HPDE6-E6E7 (cell line): ENCODE measurements around the gene LRRC8D.

ENCODE experiments used
- DNase-seq: peaks from one replicate; pipeline ENCODE4 v3.0.0; 2011; ENCODE audit warnings: missing footprints; ENCODE audit errors: extremely low spot score

The LRRC8D gene

DNA sequence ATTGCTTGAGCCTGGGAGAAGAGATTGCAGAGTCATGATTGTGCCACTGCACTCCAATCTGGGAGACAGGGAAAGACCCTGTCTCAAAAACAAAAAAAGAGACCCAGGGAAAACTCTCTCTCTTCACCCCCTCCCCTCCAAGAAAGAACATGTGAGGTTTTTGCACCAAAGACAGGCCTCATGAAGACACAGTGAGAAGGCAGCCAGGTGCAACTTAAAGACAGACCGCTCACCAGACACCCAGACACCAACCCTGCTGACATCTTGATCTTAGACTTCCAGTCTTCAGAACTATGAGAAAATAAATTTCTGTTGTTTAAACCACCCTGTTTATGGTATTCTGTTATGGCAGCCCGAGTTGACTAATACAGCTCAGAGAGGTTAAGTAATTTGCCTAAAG is 13.3 kb upstream of the LRRC8D start:
- no peak for DNase-seq

DNA sequence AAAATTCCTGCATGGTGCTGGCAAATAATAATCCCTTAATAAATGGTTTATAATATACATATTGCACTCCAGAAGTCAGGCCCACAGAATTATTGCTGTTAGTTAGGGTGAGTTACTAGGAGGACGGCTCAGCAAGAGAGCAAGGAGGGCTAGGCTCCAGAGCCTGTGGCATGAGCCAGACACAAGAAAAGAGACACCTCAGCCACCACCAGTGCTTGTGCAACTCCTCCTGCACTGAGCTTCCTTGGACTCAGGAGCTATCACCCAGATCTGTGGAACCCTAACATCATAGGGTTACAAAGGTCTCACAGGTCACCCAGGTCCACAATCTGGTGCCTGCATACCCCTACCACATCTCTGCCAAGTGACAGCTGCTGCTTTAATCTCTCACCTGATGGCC is 12.8 kb upstream of the LRRC8D start:
- DNase-seq = no peak

DNA sequence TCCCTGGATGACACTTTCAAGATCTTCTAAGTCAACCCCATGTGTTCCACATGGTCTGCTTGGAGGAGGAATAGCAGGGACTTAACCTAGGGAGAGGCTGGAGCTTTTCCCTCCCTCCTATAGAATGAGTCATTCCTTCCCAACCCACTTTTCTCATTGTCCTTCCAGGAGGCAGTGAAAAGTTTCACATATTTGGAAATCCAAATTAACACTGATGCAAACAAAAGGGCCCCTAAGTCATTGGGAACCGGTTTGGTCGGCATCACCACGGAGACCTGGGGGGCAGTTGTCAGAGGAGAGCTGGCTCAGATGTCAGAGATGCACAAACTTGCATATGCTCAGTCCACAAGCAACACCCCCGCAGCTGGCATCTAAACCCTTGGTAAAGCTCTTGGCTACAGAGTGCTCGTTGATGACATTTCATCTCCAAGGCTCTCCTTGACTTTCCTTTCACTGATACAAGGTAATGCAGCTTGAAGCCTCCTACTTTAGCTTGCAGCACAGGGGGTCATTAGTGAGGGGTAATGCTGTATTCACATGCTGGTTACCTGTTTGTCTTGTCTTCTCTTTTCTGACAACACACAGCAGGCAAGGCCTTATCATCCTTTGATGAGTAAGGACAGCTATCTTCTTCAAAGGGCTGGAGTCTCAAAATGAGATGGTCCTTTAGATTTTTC is 12.3 kb upstream of the LRRC8D start:
- DNase-seq = peak; percentile 36

DNA sequence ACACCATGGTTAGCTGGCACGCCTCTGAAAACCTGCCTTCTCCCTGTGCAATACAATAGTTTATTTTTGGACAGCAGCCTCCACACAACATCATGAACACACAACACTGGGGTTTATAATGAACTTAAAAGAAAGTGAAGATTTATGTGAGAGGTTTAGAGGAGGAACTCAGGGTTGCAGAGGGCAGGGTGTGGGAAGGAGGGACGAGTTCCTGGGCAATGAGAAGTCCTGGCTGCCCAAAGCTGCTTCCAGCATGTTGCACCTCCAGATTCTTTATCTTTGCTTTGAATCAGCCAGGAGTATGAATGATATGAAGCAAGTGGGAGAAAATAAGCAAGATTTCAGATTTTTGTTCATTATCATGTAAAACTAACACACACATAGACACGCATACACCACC is 11.3 kb upstream of the LRRC8D start:
- no peak for DNase-seq

DNA sequence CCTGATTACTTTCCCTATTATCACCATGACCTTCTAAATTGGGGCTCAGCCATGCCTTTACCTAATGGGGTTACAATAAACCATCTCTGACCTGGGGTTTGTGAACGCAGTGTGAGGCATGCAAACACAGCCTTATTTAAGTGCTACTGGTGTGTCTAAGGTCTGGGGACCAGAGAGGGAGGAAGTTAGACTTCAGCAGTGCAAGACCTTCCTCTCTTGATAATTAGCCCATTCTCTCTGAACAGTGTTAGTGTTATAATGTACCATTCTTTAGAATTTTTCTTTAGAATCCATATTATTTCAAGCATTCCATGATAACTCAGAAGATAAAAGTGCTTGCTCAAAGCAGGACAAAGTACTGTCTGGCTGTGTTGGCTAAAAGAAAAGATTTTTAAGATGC is 10.5 kb upstream of the LRRC8D start:
- no peak for DNase-seq

DNA sequence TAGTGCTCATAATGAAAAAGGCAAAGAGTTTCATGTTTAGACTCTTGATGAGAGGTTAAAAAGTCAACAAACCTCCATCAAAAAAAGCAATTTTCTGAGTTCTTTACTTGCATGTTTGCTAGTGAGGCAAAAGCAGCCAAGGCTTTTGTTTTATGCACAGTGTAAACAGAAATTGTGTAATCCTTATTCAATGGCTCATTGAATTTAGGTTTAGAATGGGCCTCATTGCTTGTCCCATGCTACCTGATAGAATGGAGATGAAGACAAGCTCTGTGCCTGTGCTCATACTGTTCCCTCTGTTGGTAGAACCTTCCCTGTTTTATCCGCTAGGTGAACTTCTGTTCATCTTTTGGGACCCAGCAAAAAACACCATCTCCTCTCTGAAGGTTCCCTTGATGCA is 10.0 kb upstream of the LRRC8D start:
- no peak for DNase-seq

DNA sequence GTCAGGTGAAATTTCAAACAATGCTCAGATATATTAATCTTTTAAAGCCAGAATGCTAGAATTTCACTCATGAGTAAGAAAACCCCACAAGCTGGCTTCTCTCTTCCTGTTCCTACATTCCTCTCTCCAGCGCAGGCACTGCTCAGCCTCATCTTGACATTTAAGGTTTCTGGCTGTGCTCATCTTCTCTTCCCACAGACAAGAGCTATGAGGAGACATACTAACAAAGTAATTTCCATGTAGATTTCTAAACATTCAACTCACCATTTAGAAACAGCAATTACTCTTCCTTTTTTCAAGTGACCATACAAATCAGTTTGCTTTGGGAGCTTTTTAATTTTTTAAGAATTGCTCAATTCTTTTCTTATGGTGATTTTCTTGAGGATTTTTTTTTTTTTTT is 7.8 kb upstream of the LRRC8D start:
- DNase-seq = no peak

DNA sequence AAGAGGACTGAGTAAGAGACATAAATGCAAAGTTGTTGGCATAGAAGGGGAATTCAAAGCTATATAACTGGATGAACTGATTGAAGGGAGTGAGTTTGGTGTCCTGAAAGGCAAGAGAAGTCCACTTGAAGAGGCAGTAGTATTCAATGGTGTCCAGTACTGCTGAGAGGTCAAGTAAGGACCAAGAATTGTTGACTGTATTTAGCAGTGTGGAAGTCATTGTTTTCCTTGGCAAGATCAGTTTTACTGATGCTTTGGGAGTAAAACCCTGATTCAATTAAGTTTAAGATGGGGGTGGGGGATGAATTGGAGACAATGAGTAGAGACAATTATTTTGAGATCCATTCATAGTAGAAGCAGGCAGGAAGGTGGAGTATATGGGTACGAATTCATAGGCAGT is 5.8 kb upstream of the LRRC8D start:
- DNase-seq = no peak

DNA sequence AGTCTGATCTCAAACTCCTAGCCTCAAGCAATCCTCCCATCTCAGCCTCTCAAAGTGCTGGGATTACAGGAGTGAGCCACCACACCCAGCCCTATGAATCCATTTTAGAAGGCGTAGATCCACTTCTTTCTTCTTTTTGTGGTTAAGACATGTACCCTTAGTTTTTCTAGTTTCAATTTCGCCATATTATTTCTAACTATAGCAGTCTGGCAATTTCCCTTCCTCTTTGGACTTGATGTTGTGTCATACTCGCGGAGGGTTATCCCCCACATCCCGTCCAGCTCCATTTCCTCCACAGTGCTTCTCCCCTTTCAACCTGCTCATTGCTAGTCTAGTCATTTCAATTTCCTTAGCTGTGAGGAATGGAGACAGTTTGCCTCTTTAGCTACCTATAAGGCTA is 5.2 kb upstream of the LRRC8D start:
- DNase-seq = no peak

DNA sequence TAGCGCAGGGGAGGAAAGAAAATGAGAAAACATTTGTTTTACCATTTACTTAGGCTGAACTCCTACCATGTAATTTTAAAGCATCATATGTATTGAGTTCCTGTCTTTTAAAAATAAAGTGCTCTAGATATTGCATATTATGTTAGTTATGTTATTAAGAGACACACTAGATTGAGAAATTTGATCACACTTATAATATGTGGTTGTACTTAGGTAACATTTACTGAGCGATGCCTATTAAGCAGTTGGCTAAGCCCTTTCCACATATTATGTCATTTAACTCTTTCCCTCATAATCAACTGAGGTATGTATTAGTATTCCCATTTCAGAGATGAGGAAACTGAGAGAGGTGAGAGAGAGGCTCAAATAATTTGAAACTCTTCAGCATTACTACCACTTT is 4.5 kb upstream of the LRRC8D start:
- no peak for DNase-seq

DNA sequence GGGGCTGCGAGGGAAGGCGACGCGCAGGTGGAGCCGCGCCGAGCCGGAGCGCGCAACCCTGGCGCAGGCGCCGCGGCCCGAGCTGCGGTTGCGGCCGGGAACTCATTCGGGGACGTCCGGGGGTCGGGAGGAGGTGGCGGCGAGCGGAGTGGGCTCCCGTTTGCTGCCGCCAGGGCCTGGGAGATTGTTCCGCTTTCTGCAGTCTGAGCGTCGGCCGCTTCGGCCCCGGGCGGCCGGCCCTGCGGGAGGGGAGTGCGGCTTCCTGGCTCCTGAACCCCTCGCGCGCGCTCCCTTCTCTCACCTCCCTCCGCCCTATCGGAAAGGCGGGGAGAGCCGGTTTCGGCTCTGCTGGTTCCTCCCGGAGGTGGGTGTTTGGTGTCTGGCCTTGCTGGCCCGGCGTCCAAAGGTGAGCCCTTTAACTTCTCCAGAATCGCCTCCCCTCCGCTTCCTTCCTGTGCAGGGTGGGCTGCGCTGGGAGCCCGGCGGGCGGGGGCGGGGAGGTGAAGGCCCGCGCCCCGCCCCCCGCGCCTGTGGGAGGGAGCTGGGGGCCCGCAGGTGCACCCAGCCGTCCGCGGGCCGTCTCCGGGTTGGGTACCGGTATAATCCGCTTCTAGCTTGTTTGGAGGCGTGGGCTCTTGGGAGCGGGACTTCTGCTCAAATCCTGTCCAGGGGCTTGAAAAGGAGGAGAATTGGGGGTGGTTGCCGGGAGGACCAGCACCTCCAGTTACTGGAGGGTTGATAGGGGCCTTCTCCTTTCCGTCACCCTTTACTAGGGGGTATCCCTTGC is 683 bp downstream of the LRRC8D start:
- peak; percentile 26 for DNase-seq

DNA sequence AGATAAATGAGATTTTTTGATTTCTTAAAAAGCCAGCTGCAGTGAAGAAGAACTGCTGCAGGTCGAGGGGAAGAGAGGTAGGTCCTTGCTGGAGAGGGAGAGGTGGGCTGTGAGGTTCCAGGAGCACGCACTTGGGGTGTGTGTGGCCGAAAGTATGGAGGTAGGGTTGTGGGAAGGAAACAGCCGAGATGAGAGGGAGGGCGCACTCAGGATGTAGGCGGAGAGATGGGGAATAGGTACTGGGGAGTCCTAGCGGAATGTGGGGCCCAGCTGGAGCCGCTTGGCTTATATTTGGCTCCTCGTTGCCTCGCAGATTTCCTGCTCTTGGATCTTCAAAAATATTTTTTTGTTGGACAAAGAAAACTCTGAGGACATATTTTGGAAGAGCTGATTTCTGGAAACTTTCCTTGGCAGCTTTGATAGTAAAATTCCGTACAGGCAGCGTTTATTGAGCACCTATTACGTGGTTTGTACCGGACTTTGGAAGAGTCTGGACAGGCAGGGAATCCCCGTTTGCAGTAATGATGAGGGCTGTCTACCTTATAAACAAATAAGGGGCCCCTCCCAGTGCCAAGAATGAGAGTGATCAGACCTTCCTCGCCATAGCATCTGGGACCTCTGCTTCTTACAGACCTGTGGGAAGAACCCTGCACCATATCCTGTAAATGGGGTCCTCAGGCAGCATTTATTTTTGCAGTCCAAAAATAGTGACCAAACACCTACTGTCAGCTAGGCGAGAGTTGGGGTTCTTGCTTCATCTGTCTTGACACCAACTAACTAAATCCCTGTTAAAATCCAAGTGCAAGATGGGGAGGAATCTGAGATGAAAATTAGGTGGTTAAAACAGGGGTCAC is 1.5 kb downstream of the LRRC8D start:
- DNase-seq = no peak

DNA sequence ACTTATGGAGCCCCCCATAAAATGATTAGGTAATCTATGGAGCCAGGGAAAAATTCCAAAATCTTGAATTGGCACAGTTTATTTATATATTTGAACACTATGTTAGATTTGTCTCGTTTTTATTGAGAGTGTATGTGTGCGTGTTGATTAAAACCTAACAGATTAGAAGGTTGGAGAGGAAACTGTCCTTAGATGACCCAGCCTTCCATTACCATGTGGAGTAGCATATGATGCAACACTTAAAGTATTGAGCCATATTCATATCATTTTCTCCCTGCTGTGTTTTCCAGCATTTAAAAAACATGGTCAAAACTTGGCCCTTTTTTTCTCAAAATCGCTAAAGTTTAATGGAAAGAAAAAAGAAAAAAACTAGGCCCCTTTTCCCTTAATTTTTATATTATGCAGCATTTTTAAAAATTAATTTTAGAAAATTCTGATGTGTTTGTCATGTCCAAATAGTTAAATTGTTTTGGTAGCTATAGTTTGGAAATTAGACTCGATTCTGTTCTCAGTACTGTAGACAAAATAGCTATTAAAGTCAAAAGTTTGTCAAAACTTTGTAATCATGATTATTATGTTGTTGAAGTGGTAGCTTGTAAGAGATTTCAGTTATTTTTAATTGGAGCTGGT is 2.3 kb downstream of the LRRC8D start:
- no peak for DNase-seq

DNA sequence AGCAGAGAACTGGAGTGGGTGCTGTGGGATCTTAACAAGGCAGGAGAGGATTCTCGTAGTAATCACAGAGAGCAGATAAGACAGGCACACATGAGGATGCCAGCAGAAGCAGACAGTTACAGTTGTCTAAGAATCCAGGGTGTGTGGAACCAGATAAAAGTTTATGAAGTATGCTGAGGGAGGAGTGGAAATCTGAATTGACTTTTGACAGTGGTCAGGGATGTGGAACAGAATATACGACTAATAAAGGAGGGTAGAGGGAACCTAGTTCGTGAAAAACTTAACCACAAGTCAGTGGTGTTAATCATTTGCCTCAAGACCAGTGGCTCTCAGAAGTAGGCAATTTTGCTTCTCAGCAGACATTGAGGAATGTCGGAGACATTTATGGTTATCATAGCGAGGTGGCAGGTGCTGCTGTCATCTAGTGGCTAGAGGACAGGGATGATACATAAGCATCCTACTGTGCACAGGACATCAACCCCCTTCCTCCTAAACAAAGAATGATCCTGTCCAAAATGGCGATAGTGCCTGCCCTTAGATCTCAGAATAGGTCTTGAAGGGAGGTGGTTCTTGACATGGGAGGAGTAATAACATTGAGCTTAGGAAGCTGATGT is 3.0 kb downstream of the LRRC8D start:
- DNase-seq = no peak

DNA sequence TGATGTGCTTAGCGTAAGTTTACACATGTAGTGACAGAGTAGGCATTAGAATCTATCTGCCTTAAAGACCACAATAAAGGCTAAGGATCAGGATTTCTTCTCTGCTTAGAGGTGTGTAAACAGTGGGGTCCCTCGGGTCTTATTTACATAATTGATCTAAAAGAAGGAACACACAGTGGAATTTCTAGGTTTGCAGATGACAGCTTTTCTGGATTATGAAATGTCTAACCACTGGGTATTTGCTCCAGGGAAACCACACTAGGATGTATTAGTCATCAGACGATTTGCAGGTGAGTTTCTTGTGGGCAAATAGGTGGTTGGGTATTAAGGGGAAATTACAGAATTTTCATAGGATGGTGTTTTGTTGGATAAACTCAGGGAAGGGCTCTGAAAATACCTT is 5.8 kb downstream of the LRRC8D start:
- peak; percentile 76 for DNase-seq

DNA sequence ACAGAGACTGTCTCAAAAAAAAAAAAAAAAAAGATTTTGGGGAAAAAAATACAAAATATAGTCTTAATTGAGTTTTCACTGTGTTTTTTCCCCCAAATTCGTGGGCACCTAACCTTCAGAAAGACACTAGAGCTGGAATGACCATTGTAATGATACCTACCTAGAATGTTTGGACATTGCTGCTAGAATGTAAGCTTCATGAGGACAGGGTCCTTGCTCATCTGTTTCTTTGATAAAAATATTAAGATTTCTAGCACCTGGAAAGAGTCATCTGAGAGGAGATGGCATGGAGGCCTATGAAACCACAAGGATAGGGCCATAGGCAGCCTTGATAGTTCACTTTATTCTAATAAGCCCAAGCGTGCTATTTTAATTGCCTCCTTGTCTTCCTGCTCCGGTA is 6.5 kb downstream of the LRRC8D start:
- no peak for DNase-seq

DNA sequence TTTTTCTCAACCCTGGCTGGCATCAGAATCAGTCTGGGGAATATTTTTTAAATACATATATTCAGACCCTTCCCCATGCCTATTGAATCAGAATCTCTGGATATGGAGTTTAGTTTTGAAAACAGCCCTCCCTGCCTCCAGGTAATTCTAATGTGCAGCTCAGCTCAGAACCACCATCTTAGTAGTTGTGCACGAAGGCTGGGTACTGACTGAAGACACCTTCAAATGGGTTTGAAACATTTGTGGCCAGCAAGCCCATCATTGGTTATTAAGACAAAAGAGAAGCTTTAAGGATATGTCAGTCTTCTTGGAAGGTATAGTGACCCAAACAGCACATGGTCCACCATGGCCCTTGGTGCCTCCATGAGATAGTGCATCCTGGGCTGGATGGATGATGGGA is 7.1 kb downstream of the LRRC8D start:
- DNase-seq = no peak

DNA sequence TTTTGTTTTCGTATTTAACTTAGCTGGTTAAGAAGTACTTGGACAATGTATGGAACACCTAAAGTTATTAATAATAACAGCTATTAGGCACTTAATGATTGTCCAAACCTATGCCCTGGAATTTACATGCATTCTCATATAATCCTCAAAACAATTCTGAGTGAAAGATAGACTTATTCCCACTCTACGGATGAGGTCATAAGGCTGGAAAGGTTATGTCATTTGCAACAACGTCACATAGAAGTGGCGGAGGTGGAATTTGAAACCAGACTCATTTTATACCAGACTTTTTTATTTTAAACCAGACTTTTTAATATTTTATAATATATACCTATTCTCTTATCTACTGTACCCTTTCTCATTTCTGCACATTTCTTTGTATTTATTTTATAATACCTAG is 8.4 kb downstream of the LRRC8D start:
- DNase-seq = no peak

DNA sequence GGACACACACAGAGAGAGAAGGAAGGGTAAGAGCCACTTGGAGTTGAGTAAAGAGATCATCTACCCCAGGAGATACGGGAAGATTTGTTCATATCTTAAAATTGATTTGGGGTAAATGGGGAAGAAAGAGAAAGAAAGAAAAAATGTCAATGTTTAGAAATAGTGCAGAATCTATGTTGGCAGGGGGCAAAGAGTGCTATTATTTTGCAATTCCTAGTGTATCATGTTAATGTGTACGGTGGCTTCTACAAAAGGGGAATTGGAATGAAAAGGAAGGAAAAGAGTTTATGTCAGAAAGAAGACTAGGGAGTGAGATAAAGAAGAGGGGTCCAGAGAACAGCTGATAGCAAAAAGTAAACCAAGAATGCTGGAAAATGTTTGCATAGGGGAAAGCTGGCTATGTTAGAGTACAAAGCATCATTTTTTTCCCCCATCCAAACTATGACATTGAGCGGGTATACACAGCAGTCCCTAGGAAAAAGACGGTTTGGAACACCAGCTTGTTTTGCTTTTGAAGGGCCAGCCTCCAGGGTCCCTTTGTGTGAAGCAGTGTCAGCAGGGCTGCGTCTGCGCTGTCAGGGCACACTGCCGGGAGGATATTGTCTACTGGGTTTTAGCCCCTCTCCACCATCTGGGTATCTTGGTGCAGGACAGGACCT is 10.8 kb downstream of the LRRC8D start:
- DNase-seq = no peak

DNA sequence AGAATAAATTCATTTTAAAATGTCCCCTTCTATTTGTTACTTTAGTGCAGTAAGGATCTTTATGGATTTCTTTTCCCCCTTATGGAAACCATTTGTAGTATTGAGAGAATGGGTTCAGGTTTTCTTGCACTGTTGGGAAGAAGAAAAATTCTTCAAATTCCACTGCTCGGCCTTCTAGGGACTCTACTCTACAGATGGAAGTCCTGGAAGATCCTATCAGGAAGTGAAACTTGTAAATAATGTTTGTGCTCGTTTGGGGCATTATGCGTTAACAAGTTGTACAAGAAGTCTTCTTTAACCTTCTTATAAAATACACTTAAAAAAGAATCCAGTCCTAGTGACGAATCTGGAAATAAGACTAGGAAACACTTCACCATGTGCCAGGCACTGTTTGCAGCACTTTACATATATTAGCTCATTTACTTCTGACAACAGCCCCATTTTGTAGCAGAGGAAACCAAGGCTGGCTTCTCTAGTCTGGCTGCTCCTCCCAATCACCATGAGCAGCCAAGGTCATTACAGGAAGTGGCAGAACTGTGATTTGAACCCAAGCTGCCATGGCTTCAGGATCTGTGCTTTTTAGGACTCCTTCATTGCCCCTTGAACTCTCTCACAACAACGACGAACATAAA is 11.8 kb downstream of the LRRC8D start:
- DNase-seq = no peak
